ENCODE results near the gene SPINK1. TPM values are rescaled to one million over a fixed set of nuclear protein-coding genes. Genes with fewer than 3 reads are reported as not detected.

Gene SPINK1
- total and polyA plus RNA-seq, 2 of the 4 experiments (the other 2 are of a cell fraction): not detected

- no peaks in the 10 kb centered on the region for H3K79me1 ChIP-seq (ENCODE audit: low read depth in 1 of 2, low read length in 2 of 2)
- CTCF ChIA-PET: no interaction called here
- H3K9me3 ChIP-seq (ENCODE audit: control insufficient read depth, insufficient read depth, low read length): no peaks in the 10 kb centered on the region
- BruUV-seq (replicated peaks): no TSS peak
- ATAC-seq (ENCODE audit: low read depth) (no peak), DNase-seq (no peak)
- no peaks in the 10 kb centered on the region for H3K36me3 ChIP-seq (ENCODE audit: control insufficient read depth, insufficient read depth, low read length)
- no peaks in the 10 kb centered on the region for H3K27me3 ChIP-seq (ENCODE audit: control insufficient read depth, insufficient read depth, low read length)
- no peak overlapping the region for H3K56ac ChIP-seq (ENCODE audit: extremely low read depth, insufficient read depth, low read length)
- H4K5ac ChIP-seq (ENCODE audit: low read depth, low read length): no peak overlapping the region
- H2BK5ac ChIP-seq (ENCODE audit: low read depth, low read length, poor library complexity, severe bottlenecking): no peak overlapping the region
- H2AK9ac ChIP-seq (replicated peaks; ENCODE audit: low read depth, low read length, poor library complexity): no peak overlapping the region
- no peak overlapping the region for H3K4ac ChIP-seq (ENCODE audit: low read depth, low read length)
- intact Hi-C loops (cut with micrococcal nuclease) (loop anchor here (5.0 kb wide), 2 partner anchors 267 to 517 kb away; no protein-coding TSS in a partner anchor), dilution Hi-C loops (cut with HindIII; ENCODE audit: low sequenced_read_pairs, unreplicated experiment) (no loop called here), in situ Hi-C loops (cut with MboI; ENCODE audit: low sequenced_read_pairs) (no loop called here)
- H2BK15ac ChIP-seq (ENCODE audit: low read depth, low read length): no peak overlapping the region
- H3K27ac ChIP-seq (ENCODE audit: insufficient read depth, low read length): no peak overlapping the region
- no peak overlapping the region for H2BK20ac ChIP-seq (ENCODE audit: low read depth, low read length)
- no peaks in the 10 kb centered on the region for H4K20me1 ChIP-seq (ENCODE audit: insufficient read depth, low read length)
- no peak overlapping the region for H3K23ac ChIP-seq (ENCODE audit: low read depth, low read length)
- H2AFZ ChIP-seq (replicated peaks; ENCODE audit: low read length, poor library complexity): no peak overlapping the region
- H3K9ac ChIP-seq (ENCODE audit: low read depth, low read length): no peak overlapping the region
- POLR2A ChIA-PET (ENCODE audit: unreplicated experiment): no interaction called here
- H4K91ac ChIP-seq (ENCODE audit: insufficient read depth, low read depth, low read length): no peak overlapping the region
- no peak overlapping the region for H2AK5ac ChIP-seq (ENCODE audit: low read depth, low read length)
- H3K4me3 ChIP-seq (ENCODE audit: insufficient read depth, low read depth, low read length): no peak overlapping the region
- no peak overlapping the region for H3K14ac ChIP-seq (replicated peaks; ENCODE audit: low read depth, low read length)
- no peaks in the 10 kb centered on the region for H3K9me1 ChIP-seq (ENCODE audit: insufficient read depth, low read length)
- H2BK120ac ChIP-seq (ENCODE audit: low read depth, low read length): no peak overlapping the region
- no peak overlapping the region for H3K18ac ChIP-seq (ENCODE audit: low read depth, low read length)
- no peaks in the 10 kb centered on the region for H3K4me1 ChIP-seq (ENCODE audit: control insufficient read depth, insufficient read depth, low read length)
- H4K8ac ChIP-seq (ENCODE audit: low read depth in 2 of 2, low read length in 2 of 2): no peak overlapping the region
- 88 to 100% methylated on average over 1 to 2 of the region's 11 CpGs for WGBS, 2 experiments (ENCODE audit: extremely low coverage in 2 of 2, insufficient read length in 1 of 2)
- no peak overlapping the region for H3K4me2 ChIP-seq (ENCODE audit: low read depth, low read length)
- TF ChIP-seq MAZ (IDR thresholded peaks at IDR 0.05; ENCODE audit: borderline replicate concordance, low read depth, low read length) (no peak), MAFK (IDR thresholded peaks at IDR 0.05; ENCODE audit: low read depth, low read length) (no peak), CHD1 (IDR thresholded peaks at IDR 0.05; ENCODE audit: low read depth, low read length) (no peak), CEBPB (IDR thresholded peaks at IDR 0.05; ENCODE audit: low read depth, low read length) (no peak), MXI1 (IDR thresholded peaks at IDR 0.05; ENCODE audit: borderline replicate concordance, low read depth, low read length) (no peak), NFE2L2 (IDR thresholded peaks at IDR 0.05; ENCODE audit: low read depth, low read length) (no peak), CTCF (conservative IDR thresholded peaks at IDR 0.05; ENCODE audit: low read depth, low read length) (no peak), POLR2A (IDR thresholded peaks at IDR 0.05; ENCODE audit: low read depth, low read length) (no peak), RFX5 (IDR thresholded peaks at IDR 0.05; ENCODE audit: low read depth, low read length) (no peak), SMC3 (IDR thresholded peaks at IDR 0.05; ENCODE audit: low read depth, low read length) (no peak), RAD21 (IDR thresholded peaks at IDR 0.05; ENCODE audit: low read length) (no peak), RCOR1 (IDR thresholded peaks at IDR 0.05; ENCODE audit: insufficient replicate concordance, low read length) (no peak), BHLHE40 (IDR thresholded peaks at IDR 0.05; ENCODE audit: low read depth, low read length) (no peak)
- TF ChIP-seq, protein P1, sequence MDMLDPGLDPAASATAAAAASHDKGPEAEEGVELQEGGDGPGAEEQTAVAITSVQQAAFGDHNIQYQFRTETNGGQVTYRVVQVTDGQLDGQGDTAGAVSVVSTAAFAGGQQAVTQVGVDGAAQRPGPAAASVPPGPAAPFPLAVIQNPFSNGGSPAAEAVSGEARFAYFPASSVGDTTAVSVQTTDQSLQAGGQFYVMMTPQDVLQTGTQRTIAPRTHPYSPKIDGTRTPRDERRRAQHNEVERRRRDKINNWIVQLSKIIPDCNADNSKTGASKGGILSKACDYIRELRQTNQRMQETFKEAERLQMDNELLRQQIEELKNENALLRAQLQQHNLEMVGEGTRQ (IDR thresholded peaks at IDR 0.05; ENCODE audit: low read depth, low read length): no peak
- TF ChIP-seq, protein P2, sequence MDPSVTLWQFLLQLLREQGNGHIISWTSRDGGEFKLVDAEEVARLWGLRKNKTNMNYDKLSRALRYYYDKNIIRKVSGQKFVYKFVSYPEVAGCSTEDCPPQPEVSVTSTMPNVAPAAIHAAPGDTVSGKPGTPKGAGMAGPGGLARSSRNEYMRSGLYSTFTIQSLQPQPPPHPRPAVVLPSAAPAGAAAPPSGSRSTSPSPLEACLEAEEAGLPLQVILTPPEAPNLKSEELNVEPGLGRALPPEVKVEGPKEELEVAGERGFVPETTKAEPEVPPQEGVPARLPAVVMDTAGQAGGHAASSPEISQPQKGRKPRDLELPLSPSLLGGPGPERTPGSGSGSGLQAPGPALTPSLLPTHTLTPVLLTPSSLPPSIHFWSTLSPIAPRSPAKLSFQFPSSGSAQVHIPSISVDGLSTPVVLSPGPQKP (IDR thresholded peaks at IDR 0.05; ENCODE audit: borderline replicate concordance, low read depth, low read length): no peak
Measured at GRCh38 chr5:147854894-147855773, 23.7 kb upstream of the SPINK1 start.
